ENCODE measurements around the gene PCDH19. TPM values are rescaled to one million over a fixed set of nuclear protein-coding genes. Genes with fewer than 3 reads are reported as not detected.

The PCDH19 gene
- total RNA-seq, 1 donor from 2014 or later: 0.17 TPM

DNA sequence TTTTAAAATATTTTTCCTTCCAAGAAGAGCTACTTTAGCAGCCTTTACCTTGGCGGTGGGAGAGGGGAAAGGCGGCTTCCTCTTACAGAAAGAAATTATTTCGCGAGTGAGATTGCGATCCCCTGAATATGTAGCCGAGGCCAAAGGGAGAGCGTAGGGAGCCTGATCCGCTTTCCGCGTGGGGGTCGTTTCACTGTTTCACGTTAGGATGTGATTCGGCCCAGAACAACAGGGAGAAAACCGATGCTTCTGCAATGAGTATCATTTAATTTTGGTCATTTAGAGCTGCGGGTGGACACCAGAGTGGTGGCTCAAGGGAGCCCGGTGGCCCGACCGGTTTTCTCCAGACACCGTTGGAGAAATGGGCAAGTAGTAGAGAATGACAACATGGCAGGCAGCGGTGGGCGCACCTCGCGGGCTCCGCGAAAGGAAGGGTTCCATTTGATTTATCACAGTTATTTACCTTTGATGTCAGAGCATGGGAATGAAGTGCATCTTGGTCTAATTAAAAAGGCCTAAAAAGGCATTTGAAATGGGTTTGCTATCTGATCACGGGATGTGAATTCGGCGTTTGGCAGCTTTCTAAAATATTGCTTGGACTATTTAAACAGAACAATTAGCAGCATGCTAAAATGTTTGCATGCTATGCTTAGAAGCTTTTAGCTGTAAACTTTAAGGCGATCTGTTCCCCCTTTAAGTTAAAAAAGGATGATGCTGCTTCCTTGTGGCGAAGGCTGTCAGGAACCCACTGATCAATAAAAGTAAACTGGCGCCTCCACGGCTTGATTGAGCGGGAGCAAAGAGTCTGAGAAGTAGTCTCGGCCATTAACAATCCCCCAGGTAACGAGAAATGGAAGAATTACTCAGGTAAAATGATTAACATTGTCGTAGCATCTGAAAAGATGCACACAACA is 2.0 kb upstream of the PCDH19 start:
- Histone ChIP-seq H3K27me3 (peaks cover 7% of the 10 kb centered on the region), H3K4me3 (no peak overlapping the region), H3K4me1 (no peaks in the 10 kb centered on the region), H3K9me3 (no peaks in the 10 kb centered on the region), H3K36me3 (no peaks in the 10 kb centered on the region), H3K27ac (no peak overlapping the region)
- TF ChIP-seq, protein P1, sequence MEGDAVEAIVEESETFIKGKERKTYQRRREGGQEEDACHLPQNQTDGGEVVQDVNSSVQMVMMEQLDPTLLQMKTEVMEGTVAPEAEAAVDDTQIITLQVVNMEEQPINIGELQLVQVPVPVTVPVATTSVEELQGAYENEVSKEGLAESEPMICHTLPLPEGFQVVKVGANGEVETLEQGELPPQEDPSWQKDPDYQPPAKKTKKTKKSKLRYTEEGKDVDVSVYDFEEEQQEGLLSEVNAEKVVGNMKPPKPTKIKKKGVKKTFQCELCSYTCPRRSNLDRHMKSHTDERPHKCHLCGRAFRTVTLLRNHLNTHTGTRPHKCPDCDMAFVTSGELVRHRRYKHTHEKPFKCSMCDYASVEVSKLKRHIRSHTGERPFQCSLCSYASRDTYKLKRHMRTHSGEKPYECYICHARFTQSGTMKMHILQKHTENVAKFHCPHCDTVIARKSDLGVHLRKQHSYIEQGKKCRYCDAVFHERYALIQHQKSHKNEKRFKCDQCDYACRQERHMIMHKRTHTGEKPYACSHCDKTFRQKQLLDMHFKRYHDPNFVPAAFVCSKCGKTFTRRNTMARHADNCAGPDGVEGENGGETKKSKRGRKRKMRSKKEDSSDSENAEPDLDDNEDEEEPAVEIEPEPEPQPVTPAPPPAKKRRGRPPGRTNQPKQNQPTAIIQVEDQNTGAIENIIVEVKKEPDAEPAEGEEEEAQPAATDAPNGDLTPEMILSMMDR (IDR thresholded peaks at IDR 0.05): no peak
- ATAC-seq (no peak), DNase-seq (no peak)
- intact Hi-C loops (cut with DNase I): no loop called here

DNA sequence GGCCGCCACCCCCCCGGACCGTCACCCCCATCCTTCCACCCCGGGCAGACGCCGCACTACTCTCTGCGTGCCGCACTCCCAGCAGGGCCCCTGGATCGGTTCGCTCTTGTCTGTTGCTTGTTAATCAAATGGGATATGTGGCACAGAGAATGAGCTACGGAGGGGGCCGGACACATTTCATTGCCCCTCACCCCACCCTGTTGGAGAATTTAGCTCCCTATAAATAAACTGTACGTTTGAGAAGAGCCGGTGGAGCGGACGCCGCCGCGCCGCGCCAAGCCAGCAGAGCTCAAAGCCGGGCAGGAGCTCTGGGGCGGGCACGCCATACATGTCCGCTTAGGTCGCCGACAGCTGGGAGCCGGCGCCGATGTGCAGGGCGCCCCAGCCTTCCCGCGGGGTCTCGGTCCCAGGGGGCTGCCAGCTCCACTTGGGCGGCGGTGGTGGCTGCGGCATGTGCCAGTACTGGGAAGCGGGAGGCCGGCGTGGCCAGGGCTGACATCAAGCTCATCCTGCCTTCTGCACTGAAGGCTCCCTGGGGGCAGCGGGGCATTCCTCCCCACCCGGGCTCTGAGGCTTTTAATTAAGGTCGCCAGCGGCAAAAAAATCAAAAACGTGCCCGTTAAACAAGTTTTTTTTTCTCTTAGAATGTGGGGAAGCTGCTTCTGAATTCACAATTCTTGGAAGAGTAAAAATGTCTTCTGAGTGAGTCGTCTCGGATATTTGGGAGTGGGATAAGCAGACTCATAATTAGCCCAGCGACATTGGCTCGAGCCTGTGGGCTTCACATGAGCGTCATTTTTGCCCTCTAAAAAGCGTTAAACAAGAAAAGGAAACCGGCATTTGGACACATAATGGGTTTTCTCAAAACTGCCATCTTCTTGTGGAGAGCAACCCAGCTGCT is 1.1 kb upstream of the PCDH19 start:
- no peak overlapping the region for H3K4me3 ChIP-seq
- H3K27me3 ChIP-seq: peaks cover 16% of the 10 kb centered on the region

DNA sequence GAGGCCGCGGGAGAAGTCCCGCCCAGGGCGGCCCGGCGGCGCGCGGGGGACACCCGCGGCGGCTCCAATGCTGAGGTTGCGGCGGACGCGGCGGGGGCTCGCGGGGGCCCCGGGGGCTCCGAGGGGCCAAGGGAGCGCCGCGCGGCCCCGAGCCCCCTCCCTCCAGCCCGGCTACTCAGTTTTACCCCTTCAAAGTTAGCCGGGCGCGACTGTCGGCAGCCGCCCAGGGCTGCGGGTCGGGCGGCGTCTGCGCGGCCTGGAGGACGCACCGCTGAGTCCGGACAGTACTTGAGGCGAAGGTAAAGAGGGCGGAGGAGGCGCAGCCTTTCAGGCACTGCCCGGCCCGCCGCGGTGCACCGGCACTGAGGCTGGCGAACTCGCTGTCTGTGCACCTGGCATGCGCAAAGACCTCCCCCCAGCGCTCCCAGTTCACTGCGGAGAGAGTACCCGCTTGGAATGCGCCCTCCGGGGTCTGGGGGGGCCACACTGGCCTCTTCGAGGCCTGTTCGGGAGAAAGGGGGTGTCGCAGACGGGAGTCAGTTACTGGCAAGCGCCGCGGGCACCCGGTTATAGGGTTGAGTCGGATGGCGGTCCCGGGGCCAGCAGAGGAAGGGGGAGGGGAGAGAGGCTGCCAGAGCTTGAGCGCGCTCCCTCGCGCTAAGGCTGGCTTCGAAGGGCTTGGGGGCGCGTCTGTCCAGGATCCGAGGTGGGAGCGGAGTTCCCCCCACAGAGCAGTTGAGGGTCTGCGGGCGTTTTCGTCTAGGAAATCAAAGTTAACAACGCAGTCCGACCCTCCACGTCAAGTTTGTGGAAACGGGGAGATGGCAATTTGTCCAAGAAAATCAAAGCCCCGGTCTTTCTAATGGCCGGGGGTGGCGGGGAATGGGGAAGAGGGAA is 1.1 kb downstream of the PCDH19 start:
- intact Hi-C loops (cut with DNase I): no loop called here
- Histone ChIP-seq H3K27me3 (peaks cover 16% of the 10 kb centered on the region), H3K36me3 (no peaks in the 10 kb centered on the region), H3K9me3 (no peaks in the 10 kb centered on the region), H3K27ac (no peak overlapping the region), H3K4me1 (no peaks in the 10 kb centered on the region), H3K4me3 (peak overlapping the region; percentile 35)
- TF ChIP-seq, protein P1 (IDR thresholded peaks at IDR 0.05): no peak
- ATAC-seq (no peak), DNase-seq (no peak)

More for the DNA sequence above, 1.1 kb upstream of the PCDH19 start:
- Histone ChIP-seq H3K9me3 (no peaks in the 10 kb centered on the region), H3K27ac (no peak overlapping the region), H3K36me3 (no peaks in the 10 kb centered on the region), H3K4me1 (no peaks in the 10 kb centered on the region)
- ATAC-seq: no peak
- TF ChIP-seq, protein P1 (IDR thresholded peaks at IDR 0.05): no peak
- DNase-seq: no peak
- intact Hi-C loops (cut with DNase I): no loop called here

DNA sequence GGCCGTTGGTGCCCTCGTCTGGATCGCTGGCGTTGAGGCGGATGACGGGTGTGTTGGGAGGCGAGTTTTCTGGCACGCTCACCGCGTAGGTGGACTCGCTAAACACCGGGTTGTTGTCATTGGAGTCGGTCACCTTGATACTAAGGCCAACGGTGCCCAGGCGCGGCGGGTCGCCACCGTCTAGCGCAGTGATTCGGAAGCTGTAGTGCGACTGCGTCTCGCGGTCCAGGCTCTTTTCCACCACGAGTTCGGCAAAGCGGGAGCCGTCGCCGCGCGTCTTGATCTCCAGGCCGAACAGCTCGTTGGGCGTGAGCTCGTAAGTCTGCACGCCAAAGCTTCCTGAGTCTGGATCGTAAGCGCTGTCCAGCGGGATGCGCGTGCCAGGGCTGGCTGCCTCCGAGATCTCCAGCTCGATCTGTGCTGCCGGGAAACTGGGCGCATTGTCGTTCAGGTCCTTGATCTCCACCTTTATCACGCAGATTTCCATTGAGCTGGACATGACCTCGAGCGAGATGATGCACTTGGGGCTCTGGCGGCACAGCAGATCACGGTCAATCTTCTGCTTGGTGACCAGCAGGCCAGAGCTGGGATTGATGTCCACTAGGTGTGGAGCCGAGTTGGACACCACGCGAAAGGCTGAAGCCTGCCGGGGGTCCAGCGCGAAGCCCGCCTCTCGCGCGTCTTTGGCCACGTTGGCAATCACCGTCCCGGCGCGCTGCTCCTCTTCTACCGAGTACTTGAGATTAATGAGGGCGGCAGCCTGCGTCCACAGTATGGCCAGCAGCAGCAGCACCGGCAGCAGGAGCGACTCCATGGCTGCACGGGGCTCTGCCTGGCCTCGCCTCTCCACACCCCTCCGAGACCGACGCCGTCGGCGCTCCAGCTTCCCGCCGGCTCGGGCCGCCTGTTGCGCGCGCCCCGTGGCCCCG is 2.0 kb downstream of the PCDH19 start:
- Histone ChIP-seq H3K36me3 (no peaks in the 10 kb centered on the region), H3K4me1 (no peaks in the 10 kb centered on the region), H3K9me3 (no peaks in the 10 kb centered on the region), H3K27ac (no peak overlapping the region), H3K4me3 (no peak overlapping the region), H3K27me3 (peaks cover 16% of the 10 kb centered on the region)
- DNase-seq (no peak), ATAC-seq (no peak)
- TF ChIP-seq, protein P1 (IDR thresholded peaks at IDR 0.05): no peak
- intact Hi-C loops (cut with DNase I): no loop called here

All from upper lobe of right lung (tissue), 1 donor.